Uterus (tissue), 4 donors: Measurements from ENCODE around the gene LTK. TPM values are rescaled to one million over a fixed set of nuclear protein-coding genes. Genes with fewer than 3 reads are reported as not detected.

Source experiments
- DNase-seq, 2 donors: peaks; one replicate each; pipeline ENCODE4 v3.0.0-alpha.2; 2019 to 2020
- H3K27ac ChIP-seq, 2 donors: fragments of 200-600 bp; sonication (generic); 1 replicate in 1 of 2; 2 replicates in 1 of 2; pipeline ENCODE4 v1.5.1; 2016 to 2018
- H3K27me3 ChIP-seq, 2 donors: fragments of 200-600 bp; sonication (generic); one replicate each; pipeline ENCODE4 v1.5.1; 2018 to 2019; ENCODE audit warnings: control low read depth in 1 of 2
- H3K36me3 ChIP-seq, 2 donors: fragments of 200-600 bp; sonication (generic); one replicate each; pipeline ENCODE4 v1.5.1; 2019; ENCODE audit warnings: control low read depth in 1 of 2
- H3K4me1 ChIP-seq, 2 donors: fragments of 200-600 bp; sonication (generic); one replicate each; pipeline ENCODE4 v1.5.1; 2018 to 2019; ENCODE audit warnings: control low read depth in 1 of 2
- H3K4me3 ChIP-seq, 2 donors: fragments of 200-600 bp; sonication (generic); 1 replicate in 1 of 2; 2 replicates in 1 of 2; pipeline ENCODE4 v1.5.1; 2018 to 2019; ENCODE audit warnings: mild to moderate bottlenecking in 1 of 2
- H3K9me3 ChIP-seq, 2 donors: fragments of 200-600 bp; sonication (generic); one replicate each; pipeline ENCODE4 v1.5.1; 2019; ENCODE audit warnings: control low read depth in 1 of 2
- POLR2A ChIP-seq, 2 donors: fragments of 450-650 bp; IDR thresholded peaks; one replicate each; pipeline ENCODE4 v1.6.1; 2016; ENCODE audit warnings: antibody characterized with exemption in 2 of 2, mild to moderate bottlenecking in 1 of 2, moderate library complexity in 1 of 2
- intact Hi-C: fragments of 100-400 bp; cut with DNase I; formaldehyde crosslinking; loops from one replicate; pipeline ENCODE4 v1.15.1; 2023; ENCODE audit warnings: low total_unique reads
- total RNA-seq, 4 donors: library from RNA; depleted of rRNA in 3 of 4; stranded (reverse); fragments of >200 nt in 3 of 4; gene quantifications; one replicate each; pipeline versions ENCODE4 v1.1.0 to v1.2.4, GENCODE V29; 2014 to 2023
- TF ChIP-seq, protein P1 (sequence below), 4 experiments: fragments of 200-600 bp in 2 of 4; fragments of 450-650 bp in 2 of 4; sonication (generic) in 2 of 4; IDR thresholded peaks; one replicate each; pipeline ENCODE4 v1.5.1; 2016 to 2019; ENCODE audit warnings: antibody characterized with exemption in 4 of 4, mild to moderate bottlenecking in 2 of 4, moderate library complexity in 1 of 4
- donor health status: DM: yes; HTN: yes; CAD: no.

LTK gene
- total RNA-seq, 4 donors from 2014 or later: 0.24 to 0.55 TPM; not detected in 2

DNA sequence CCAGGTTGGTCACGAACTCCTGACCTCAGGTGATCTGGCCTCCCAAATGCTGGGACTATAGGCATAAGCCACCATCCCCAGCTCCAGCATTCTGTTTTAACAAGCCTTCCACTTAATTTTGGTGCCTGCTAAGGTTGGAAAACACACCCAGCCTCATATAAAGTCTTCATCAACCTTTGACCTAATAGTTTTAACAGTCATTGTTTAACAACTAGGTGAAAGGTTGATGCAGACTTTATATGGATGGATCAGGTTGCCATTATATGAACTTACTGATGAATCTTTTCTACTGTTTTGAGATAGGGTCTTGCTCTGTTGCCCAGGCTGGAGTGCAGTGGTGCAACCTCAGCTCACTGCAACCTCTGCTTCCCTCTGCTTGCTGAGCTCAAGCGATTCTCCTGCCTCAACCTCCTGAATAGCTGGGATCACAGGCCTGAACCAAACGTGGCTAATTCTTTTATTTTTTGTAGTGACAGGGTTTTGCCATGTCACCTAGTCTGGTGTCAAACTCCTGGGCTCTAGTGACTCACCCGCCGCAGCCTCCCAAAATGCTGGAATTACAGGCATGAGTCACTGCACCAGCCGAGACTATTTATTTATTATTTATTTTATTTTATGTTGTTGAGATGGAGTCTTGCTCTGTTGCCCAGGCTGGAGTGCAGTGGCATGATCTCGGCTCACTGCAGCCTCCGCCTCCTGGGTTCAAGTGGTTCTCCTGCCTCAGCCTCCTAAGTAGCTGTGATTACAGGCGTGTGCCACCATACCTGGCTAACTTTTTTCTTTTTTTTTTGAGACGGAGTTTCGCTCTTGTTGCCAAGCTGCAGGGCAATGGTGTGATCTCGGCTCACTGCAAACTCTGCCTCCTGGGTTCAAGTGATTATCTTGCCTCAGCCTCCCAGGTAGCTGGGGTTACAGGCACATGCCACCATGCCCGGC, 33.5 kb upstream of the LTK start:
- intact Hi-C loops: no loop called here
- H3K9me3 ChIP-seq: no peaks in the 10 kb centered on the region
- no peak for TF ChIP-seq POLR2A (IDR thresholded peaks at IDR 0.05)
- TF ChIP-seq, protein P1, sequence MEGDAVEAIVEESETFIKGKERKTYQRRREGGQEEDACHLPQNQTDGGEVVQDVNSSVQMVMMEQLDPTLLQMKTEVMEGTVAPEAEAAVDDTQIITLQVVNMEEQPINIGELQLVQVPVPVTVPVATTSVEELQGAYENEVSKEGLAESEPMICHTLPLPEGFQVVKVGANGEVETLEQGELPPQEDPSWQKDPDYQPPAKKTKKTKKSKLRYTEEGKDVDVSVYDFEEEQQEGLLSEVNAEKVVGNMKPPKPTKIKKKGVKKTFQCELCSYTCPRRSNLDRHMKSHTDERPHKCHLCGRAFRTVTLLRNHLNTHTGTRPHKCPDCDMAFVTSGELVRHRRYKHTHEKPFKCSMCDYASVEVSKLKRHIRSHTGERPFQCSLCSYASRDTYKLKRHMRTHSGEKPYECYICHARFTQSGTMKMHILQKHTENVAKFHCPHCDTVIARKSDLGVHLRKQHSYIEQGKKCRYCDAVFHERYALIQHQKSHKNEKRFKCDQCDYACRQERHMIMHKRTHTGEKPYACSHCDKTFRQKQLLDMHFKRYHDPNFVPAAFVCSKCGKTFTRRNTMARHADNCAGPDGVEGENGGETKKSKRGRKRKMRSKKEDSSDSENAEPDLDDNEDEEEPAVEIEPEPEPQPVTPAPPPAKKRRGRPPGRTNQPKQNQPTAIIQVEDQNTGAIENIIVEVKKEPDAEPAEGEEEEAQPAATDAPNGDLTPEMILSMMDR (IDR thresholded peaks at IDR 0.05): no peak
- no peak for DNase-seq
- no peak overlapping the region for H3K4me3 ChIP-seq
- H3K36me3 ChIP-seq: no peaks in the 10 kb centered on the region
- H3K27ac ChIP-seq: no peak overlapping the region
- no peaks in the 10 kb centered on the region for H3K4me1 ChIP-seq
- no peaks in the 10 kb centered on the region for H3K27me3 ChIP-seq

DNA sequence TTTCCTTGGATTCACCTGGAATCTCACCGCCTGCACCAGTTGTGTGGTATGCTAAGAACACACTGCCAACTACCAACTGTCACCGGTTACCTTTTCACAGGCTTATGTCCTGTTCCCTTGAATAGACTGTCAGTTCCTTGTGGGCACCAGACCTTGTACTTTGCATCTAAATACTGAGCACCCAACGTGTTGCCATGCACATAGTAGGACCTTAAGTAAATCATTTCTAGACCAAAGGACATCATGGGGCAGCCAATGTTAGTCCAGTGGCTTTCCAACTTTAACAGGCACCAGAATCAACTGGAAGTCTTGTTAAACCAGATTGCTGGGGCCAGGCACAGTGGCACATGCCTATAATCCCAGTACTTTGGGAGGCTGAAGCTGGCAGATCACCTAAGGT, 31.6 kb upstream of the LTK start:
- Histone ChIP-seq H3K4me3 (no peak overlapping the region), H3K27ac (no peak overlapping the region), H3K27me3 (no peaks in the 10 kb centered on the region), H3K36me3 (no peaks in the 10 kb centered on the region), H3K4me1 (no peaks in the 10 kb centered on the region), H3K9me3 (no peaks in the 10 kb centered on the region)
- intact Hi-C loops: no loop called here
- TF ChIP-seq, protein P1 (IDR thresholded peaks at IDR 0.05): no peak
- TF ChIP-seq POLR2A (IDR thresholded peaks at IDR 0.05): no peak
- no peak for DNase-seq

DNA sequence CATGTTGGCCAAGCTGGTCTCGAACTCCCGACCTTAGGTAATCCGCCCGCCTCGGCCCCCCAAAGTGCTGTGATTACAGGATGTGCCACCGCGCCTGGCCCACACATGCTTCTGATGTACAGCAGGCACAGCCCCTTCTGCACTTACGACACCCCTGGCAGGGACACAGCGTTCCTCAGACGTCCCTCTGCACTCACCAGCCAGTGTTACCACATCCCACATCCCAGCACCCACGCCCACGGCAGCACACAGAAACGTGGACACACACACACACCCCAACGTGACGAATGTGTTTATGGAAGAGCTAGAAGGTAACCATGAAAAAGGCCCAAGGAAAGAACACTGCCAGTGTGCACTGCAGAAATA, 31.0 kb upstream of the LTK start:
- Histone ChIP-seq H3K36me3 (no peaks in the 10 kb centered on the region), H3K27me3 (no peaks in the 10 kb centered on the region), H3K4me3 (peak overlapping the region; percentile 70 to 73), H3K9me3 (no peaks in the 10 kb centered on the region), H3K4me1 (no peaks in the 10 kb centered on the region), H3K27ac (peak overlapping the region; percentile 66 to 76)
- DNase-seq: peak; percentile 32 to 35
- intact Hi-C loops: no loop called here
- TF ChIP-seq POLR2A (IDR thresholded peaks at IDR 0.05): no peak
- TF ChIP-seq, protein P1 (IDR thresholded peaks at IDR 0.05): no peak

DNA sequence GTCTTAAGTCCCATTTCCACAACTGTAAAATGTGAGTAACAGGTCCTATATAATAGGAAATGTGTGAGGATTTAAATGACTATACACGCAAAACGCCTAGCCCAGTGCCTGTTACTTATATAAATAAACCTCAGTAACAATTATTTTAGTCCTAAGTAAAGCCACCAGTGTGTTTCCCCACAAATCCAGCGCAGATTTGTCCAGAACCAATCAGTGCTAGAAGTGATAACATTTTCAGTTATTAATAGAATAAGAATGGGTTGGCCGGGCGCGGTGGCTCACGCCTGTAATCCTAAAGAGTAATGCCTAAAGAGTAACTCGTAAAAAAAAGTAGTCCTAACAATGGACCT, 29.9 kb upstream of the LTK start:
- no peaks in the 10 kb centered on the region for H3K36me3 ChIP-seq
- H3K27me3 ChIP-seq: no peaks in the 10 kb centered on the region
- no peaks in the 10 kb centered on the region for H3K4me1 ChIP-seq
- no peaks in the 10 kb centered on the region for H3K9me3 ChIP-seq
- peak overlapping the region; percentile 70 to 73 for H3K4me3 ChIP-seq
- no peak for DNase-seq
- TF ChIP-seq, protein P1 (IDR thresholded peaks at IDR 0.05): no peak
- no peak for TF ChIP-seq POLR2A (IDR thresholded peaks at IDR 0.05)
- H3K27ac ChIP-seq: peak overlapping the region; percentile 66 to 76
- intact Hi-C loops: no loop called here

DNA sequence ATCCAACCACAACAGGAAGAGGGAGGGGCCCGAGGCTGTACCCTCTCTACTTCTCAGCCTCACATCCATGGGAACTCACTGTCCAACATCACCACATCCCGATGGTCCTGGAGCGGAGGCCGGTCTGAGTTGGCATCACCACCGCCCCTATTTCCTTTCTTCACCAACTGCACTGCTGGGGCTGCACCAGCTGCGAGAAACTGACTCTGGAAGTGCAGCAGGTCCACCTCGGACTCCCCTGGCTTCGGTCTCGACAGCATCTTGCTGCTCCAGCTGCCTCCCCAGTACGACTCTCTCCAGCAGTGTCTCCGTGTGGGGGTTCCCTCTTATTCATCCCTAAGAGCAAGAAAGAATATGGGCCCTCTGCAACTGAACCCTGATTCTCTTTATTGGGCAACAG, 23.2 kb upstream of the LTK start:
- TF ChIP-seq, protein P1 (IDR thresholded peaks at IDR 0.05): no peak
- no peak for TF ChIP-seq POLR2A (IDR thresholded peaks at IDR 0.05)
- Histone ChIP-seq H3K9me3 (no peaks in the 10 kb centered on the region), H3K4me3 (no peak overlapping the region), H3K4me1 (no peaks in the 10 kb centered on the region), H3K36me3 (no peaks in the 10 kb centered on the region), H3K27ac (no peak overlapping the region), H3K27me3 (no peaks in the 10 kb centered on the region)
- intact Hi-C loops: no loop called here
- DNase-seq: no peak
